ENCODE results near the gene PGM5.

The PGM5 gene

GRCh38 chr9:68541568-68541967 is 185.2 kb downstream of the PGM5 start:
- DNase-seq: no peak

- no peak for DNase-seq
Observed at GRCh38 chr9:68545033-68545705, 188.8 kb downstream of the PGM5 start.

GRCh38 chr9:68546596-68547390 is 190.4 kb downstream of the PGM5 start:
- peak; percentile 8 for DNase-seq

GRCh38 chr9:68547417-68547816 is 191.0 kb downstream of the PGM5 start:
- no peak for DNase-seq

GRCh38 chr9:68548241-68548640 is 191.8 kb downstream of the PGM5 start:
- no peak for DNase-seq

- no peak for DNase-seq
Observed at GRCh38 chr9:68551191-68551590, 194.8 kb downstream of the PGM5 start.

DNA sequence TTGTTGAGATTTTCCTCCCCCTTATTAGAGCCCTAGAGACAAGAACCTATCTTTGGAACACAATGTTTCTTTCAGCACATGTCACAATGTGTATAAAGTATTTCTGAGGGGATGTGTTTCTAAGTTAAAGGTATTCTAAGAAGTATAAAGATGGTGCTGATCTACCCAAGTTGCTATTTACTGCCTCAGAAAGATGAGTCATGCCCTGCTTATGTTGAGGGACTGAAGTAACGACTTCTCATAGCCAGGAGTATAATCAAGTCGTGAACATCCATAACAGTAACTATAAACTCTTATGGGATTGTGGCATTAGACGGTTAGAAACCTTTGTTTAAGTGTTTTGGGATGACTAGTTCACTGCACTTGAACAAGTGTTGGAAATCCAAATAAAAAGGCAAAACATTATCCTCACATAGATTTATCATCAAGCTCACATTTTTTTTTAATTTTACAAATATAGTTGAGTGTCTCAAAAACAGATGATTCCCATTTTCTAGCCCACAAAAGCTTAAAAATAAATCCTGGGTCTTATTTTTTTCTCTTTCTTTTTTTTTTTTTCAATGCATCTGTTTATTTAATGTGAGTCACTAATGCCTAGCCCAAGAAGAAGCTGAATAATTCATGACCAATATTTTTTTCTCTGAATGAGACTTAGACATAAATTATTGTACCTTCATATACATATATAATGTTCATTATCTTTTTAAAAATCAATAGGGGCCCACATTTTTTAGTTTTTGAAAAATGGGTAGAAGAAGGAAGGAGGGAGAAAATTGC is 196.5 kb downstream of the PGM5 start:
- DNase-seq: no peak

DNA sequence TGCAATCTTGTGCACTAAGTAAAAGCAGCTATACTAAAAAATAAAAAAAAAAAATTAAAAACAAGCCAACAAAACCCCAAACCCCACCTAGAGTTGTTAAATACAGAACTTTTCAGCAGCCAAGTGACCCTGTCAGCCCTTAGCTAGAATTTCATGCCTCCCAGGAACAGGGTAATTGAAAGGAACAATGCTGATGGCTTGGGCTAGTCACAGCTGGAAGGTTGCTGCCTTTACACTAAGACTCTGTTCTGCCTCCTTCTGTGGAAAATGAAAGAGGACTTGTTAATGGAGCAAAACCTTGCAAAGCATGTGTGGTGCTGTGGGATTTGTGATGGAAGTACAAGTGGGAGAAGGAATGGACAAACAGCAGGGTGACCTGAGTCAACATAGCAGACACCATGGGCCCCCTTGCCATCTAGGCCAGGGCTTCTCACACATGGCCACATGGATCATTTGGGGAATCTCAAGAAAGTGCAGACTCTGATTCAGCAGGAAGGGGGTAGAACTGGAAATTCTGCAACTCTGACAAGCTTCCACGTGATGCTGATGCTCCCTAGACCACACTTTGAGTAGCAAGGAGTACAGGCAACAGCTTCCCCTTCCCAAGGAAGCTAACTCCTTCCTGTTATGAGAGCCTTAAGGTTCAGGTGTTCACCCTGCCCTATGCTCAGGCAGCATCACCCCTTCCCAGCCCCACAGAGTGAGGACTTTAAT is 199.2 kb downstream of the PGM5 start:
- DNase-seq: no peak

DNA sequence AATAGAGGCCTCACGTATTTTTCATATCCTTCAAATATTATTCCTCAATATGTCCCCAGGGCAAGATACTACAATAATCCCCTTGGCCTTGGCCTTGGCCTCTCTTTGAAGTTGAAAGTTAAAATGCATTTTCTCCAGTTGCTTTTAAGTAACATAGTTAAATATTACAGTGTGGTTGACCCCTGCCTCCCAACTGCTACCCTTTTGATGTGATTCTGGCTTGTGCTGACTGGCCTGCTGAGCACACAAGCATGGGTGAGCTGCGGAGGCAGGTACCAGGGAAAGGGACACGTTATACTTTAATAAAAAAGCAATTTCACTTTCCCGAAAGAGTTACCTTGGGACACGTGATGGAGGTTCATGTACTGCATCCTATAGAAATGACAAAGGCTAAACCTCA is 202.1 kb downstream of the PGM5 start:
- no peak for DNase-seq

- peak; percentile 41 for DNase-seq
Observed at GRCh38 chr9:68560071-68560844, 203.8 kb downstream of the PGM5 start.

GRCh38 chr9:68562461-68562860 is 206.1 kb downstream of the PGM5 start:
- no peak for DNase-seq

DNA sequence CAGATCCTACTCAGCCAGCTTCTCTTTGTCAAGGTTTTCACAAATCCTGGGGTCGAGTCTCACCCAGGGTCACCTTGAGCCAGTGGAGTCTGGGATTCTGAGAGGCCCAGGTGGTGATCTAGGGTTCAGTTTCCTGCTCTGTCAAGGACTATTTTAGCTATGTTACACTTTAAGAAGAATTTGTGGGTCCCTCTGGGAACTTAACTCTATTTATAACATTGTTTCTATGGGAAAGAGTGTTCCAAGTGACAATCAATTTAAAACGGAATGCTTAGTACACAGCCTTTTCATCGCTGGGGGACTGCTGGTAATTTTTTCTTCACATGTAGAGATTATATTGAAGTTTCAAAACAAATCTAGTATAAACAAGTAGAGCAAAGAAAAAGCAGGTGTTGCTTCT is 211.2 kb downstream of the PGM5 start:
- no peak for DNase-seq

DNA sequence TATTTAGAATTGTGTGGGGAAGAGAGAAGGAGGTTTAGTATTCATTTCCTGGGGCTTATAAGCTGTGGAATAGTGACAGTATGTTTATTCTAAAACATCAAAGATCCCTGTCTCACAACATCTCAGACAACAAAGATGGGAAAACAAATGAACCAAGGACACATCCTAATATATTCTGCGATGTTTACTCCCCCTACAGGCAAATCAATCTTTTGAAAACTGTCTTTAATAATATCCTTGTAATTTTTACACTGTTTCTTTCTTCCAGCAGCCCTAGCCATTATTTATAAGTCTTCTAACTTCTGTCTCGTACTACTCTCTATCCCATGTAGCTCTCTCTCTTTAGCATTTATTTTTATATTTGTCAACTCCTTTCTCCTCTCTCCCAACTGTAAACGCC is 217.7 kb downstream of the PGM5 start:
- DNase-seq: no peak

- DNase-seq: no peak
Observed at GRCh38 chr9:68575817-68576216, 219.4 kb downstream of the PGM5 start.

- DNase-seq: no peak
Observed at GRCh38 chr9:68577774-68578591, 221.6 kb downstream of the PGM5 start.

Data from CD4-positive, alpha-beta T cell treated with Interleukin-12 subunit alpha and Interleukin-12 subunit beta, for 1 hour (primary cell).